Measurements from ENCODE around the gene OOSP2.
"Not testable (repeated sequence)": the region's sequence is repeated elsewhere in the genome, so short reads cannot be mapped to it uniquely, and the experiment has no call there.

OOSP2 gene

GRCh38 chr11:60064111-60064510 lies 23.9 kb downstream of the OOSP2 start:
- TF ChIP-seq, protein P1, sequence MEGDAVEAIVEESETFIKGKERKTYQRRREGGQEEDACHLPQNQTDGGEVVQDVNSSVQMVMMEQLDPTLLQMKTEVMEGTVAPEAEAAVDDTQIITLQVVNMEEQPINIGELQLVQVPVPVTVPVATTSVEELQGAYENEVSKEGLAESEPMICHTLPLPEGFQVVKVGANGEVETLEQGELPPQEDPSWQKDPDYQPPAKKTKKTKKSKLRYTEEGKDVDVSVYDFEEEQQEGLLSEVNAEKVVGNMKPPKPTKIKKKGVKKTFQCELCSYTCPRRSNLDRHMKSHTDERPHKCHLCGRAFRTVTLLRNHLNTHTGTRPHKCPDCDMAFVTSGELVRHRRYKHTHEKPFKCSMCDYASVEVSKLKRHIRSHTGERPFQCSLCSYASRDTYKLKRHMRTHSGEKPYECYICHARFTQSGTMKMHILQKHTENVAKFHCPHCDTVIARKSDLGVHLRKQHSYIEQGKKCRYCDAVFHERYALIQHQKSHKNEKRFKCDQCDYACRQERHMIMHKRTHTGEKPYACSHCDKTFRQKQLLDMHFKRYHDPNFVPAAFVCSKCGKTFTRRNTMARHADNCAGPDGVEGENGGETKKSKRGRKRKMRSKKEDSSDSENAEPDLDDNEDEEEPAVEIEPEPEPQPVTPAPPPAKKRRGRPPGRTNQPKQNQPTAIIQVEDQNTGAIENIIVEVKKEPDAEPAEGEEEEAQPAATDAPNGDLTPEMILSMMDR (IDR thresholded peaks at IDR 0.05; ENCODE audit: extremely low read depth, missing control alignments): no peak
- DNase-seq (ENCODE audit: low spot score): no peak

GRCh38 chr11:60065801-60066200 lies 25.6 kb downstream of the OOSP2 start:
- TF ChIP-seq, protein P1 (IDR thresholded peaks at IDR 0.05; ENCODE audit: extremely low read depth, missing control alignments): no peak
- DNase-seq (ENCODE audit: low spot score): no peak

- TF ChIP-seq, protein P1 (IDR thresholded peaks at IDR 0.05; ENCODE audit: extremely low read depth, missing control alignments): no peak
- DNase-seq (ENCODE audit: low spot score): no peak
Measured at GRCh38 chr11:60069450-60069849, 29.2 kb downstream of the OOSP2 start.

GRCh38 chr11:60071644-60072043 lies 31.4 kb downstream of the OOSP2 start:
- DNase-seq (ENCODE audit: low spot score): not testable (repeated sequence)

- no peak for DNase-seq (ENCODE audit: low spot score)
- TF ChIP-seq, protein P1 (IDR thresholded peaks at IDR 0.05; ENCODE audit: extremely low read depth, missing control alignments): no peak
Measured at GRCh38 chr11:60077216-60077817, 37.1 kb downstream of the OOSP2 start.

GRCh38 chr11:60077981-60078380 lies 37.8 kb downstream of the OOSP2 start:
- no peak for DNase-seq (ENCODE audit: low spot score)
- TF ChIP-seq, protein P1 (IDR thresholded peaks at IDR 0.05; ENCODE audit: extremely low read depth, missing control alignments): no peak

- TF ChIP-seq, protein P1 (IDR thresholded peaks at IDR 0.05; ENCODE audit: extremely low read depth, missing control alignments): no peak
- DNase-seq (ENCODE audit: low spot score): no peak
Measured at GRCh38 chr11:60078745-60079144, 38.5 kb downstream of the OOSP2 start.

GRCh38 chr11:60080535-60080934 lies 40.3 kb downstream of the OOSP2 start:
- no peak for DNase-seq (ENCODE audit: low spot score)
- TF ChIP-seq, protein P1 (IDR thresholded peaks at IDR 0.05; ENCODE audit: extremely low read depth, missing control alignments): no peak
